ENCODE results near the gene KCTD6. TPM values are rescaled to one million over a fixed set of nuclear protein-coding genes. Genes with fewer than 3 reads are reported as not detected.

Gene KCTD6
- total RNA-seq, 1 experiment from 2014 or later: 9.9 TPM

GRCh38 chr3:58508437-58508836 lies 16.5 kb downstream of the KCTD6 start:
- intact Hi-C loops (cut with micrococcal nuclease): no loop called here
- no peaks in the 10 kb centered on the region for H3K4me1 Mint-ChIP-seq (ENCODE audit: insufficient read depth, unreplicated experiment)
- TF ChIP-seq, protein P1, sequence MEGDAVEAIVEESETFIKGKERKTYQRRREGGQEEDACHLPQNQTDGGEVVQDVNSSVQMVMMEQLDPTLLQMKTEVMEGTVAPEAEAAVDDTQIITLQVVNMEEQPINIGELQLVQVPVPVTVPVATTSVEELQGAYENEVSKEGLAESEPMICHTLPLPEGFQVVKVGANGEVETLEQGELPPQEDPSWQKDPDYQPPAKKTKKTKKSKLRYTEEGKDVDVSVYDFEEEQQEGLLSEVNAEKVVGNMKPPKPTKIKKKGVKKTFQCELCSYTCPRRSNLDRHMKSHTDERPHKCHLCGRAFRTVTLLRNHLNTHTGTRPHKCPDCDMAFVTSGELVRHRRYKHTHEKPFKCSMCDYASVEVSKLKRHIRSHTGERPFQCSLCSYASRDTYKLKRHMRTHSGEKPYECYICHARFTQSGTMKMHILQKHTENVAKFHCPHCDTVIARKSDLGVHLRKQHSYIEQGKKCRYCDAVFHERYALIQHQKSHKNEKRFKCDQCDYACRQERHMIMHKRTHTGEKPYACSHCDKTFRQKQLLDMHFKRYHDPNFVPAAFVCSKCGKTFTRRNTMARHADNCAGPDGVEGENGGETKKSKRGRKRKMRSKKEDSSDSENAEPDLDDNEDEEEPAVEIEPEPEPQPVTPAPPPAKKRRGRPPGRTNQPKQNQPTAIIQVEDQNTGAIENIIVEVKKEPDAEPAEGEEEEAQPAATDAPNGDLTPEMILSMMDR (IDR thresholded peaks at IDR 0.05; ENCODE audit: unreplicated experiment): no peak
- H3K4me3 Mint-ChIP-seq (ENCODE audit: unreplicated experiment): no peak overlapping the region
- H3K36me3 Mint-ChIP-seq (ENCODE audit: insufficient read depth, unreplicated experiment): peaks cover 10% of the 10 kb centered on the region
- H3K9me3 Mint-ChIP-seq (ENCODE audit: unreplicated experiment): no peaks in the 10 kb centered on the region
- DNase-seq (ENCODE audit: unreplicated experiment): no peak
- ChIA-PET CTCF (interaction anchor here (0.7 kb wide), 2 partner anchors 20 kb away, joined by 3 read pairs; no protein-coding TSS in a partner anchor), POLR2A (no interaction called here)
- H3K27me3 Mint-ChIP-seq (ENCODE audit: insufficient read depth, unreplicated experiment): no peaks in the 10 kb centered on the region
- no TSS peak for BruUV-seq (replicated peaks)
- H3K27ac Mint-ChIP-seq (ENCODE audit: low read depth, unreplicated experiment): no peak overlapping the region

DNA sequence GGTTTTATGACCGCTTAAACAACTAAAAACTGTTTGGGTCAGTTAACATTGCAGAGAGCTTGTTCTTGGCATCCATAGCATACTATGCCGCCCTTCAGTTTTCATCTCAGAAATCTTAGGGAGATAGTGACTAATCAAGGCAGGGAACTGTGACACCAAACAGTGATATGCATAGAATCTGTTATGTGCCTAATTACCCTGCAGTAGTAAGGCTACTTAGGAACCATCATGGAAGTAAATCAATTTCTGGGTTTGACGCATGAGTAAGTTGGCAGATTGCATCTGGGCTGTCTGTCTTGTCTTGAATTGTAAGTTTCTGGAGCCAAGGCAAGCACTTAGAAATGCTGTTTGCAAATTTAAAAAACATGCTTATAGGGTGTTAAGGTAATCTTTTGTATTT lies 22.5 kb downstream of the KCTD6 start:
- BruUV-seq (replicated peaks): no TSS peak
- Mint-ChIP-seq H3K4me3 (ENCODE audit: unreplicated experiment) (no peak overlapping the region), H3K36me3 (ENCODE audit: insufficient read depth, unreplicated experiment) (no peaks in the 10 kb centered on the region), H3K27me3 (ENCODE audit: insufficient read depth, unreplicated experiment) (no peaks in the 10 kb centered on the region), H3K9me3 (ENCODE audit: unreplicated experiment) (no peaks in the 10 kb centered on the region), H3K27ac (ENCODE audit: low read depth, unreplicated experiment) (no peak overlapping the region), H3K4me1 (ENCODE audit: insufficient read depth, unreplicated experiment) (no peaks in the 10 kb centered on the region)
- intact Hi-C loops (cut with micrococcal nuclease): no loop called here
- TF ChIP-seq, protein P1 (IDR thresholded peaks at IDR 0.05; ENCODE audit: unreplicated experiment): no peak
- no peak for DNase-seq (ENCODE audit: unreplicated experiment)
- CTCF ChIA-PET: no interaction called here
- POLR2A ChIA-PET: interaction anchor here (1.1 kb wide), 1 partner anchor 12 kb away, joined by 3 read pairs; no protein-coding TSS in a partner anchor

- Mint-ChIP-seq H3K9me3 (ENCODE audit: unreplicated experiment) (no peaks in the 10 kb centered on the region), H3K36me3 (ENCODE audit: insufficient read depth, unreplicated experiment) (no peaks in the 10 kb centered on the region), H3K27ac (ENCODE audit: low read depth, unreplicated experiment) (no peak overlapping the region), H3K4me3 (ENCODE audit: unreplicated experiment) (no peak overlapping the region), H3K4me1 (ENCODE audit: insufficient read depth, unreplicated experiment) (no peaks in the 10 kb centered on the region), H3K27me3 (ENCODE audit: insufficient read depth, unreplicated experiment) (no peaks in the 10 kb centered on the region)
- no peak for DNase-seq (ENCODE audit: unreplicated experiment)
- no TSS peak for BruUV-seq (replicated peaks)
- TF ChIP-seq, protein P1 (IDR thresholded peaks at IDR 0.05; ENCODE audit: unreplicated experiment): no peak
- POLR2A ChIA-PET: no interaction called here
- intact Hi-C loops (cut with micrococcal nuclease): no loop called here
- CTCF ChIA-PET: interaction anchor here (1.3 to 1.8 kb wide), 5 partner anchors 12 to 211 kb away, joined by 4 to 7 read pairs (median 5); no protein-coding TSS in a partner anchor
Measured at GRCh38 chr3:58518291-58518789, 26.4 kb downstream of the KCTD6 start.

DNA sequence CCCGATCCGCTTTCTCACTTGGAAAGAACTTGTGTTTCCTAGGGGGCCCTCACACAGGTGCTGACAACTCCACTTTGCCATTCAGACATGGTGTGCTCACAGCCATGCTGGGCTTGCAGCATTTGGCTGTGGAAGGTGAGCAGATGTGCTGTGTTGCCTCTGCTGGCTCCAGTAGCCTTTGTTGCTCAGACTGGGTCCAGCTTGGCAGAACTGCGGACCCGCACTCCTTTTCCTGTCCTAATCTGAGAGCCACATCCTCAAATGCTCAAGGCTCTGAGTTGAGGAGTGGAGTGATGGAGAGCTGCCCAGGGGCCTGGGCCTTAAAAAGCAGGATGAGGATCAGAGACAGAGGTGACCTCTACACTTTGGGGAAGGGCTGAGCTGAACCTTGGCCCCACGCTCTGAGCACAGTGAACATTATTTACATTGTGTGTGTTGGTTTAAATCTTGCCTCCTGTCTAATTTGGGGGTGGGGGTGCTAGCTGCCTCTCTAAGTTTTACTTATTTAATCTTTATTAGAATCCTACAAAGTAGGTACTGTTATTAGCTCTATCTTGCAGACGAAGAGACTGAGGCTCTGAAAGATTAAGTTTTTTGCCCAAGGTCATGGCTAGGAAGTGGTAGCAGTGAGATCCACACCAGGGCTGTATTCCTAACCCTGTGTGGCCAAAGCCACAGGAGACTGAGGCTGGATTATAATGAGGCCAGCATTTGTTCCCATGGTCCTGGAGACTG lies 27.9 kb downstream of the KCTD6 start:
- Mint-ChIP-seq H3K4me3 (ENCODE audit: unreplicated experiment) (no peak overlapping the region), H3K27me3 (ENCODE audit: insufficient read depth, unreplicated experiment) (no peaks in the 10 kb centered on the region), H3K9me3 (ENCODE audit: unreplicated experiment) (no peaks in the 10 kb centered on the region), H3K36me3 (ENCODE audit: insufficient read depth, unreplicated experiment) (no peaks in the 10 kb centered on the region), H3K27ac (ENCODE audit: low read depth, unreplicated experiment) (no peak overlapping the region), H3K4me1 (ENCODE audit: insufficient read depth, unreplicated experiment) (no peaks in the 10 kb centered on the region)
- intact Hi-C loops (cut with micrococcal nuclease): no loop called here
- DNase-seq (ENCODE audit: unreplicated experiment): no peak
- TF ChIP-seq, protein P1 (IDR thresholded peaks at IDR 0.05; ENCODE audit: unreplicated experiment): no peak
- BruUV-seq (replicated peaks): no TSS peak
- POLR2A ChIA-PET: no interaction called here
- CTCF ChIA-PET: interaction anchor here (0.7 kb wide), 1 partner anchor 56 kb away, joined by 3 read pairs; no protein-coding TSS in a partner anchor

Measured in MCF 10A (cell line).